IPS-18c (cell line): ENCODE measurements around the gene CORO2B.
A peak's percentile ranks its signal among the peaks of the same experiment; 100 is the strongest.

ENCODE experiments used
- H3K4me3 ChIP-seq: 2 replicates; pipeline ENCODE4 v1.7.0; 2013; ENCODE audit warnings: low read depth, mild to moderate bottlenecking, low read length, moderate library complexity; ENCODE audit not compliant: insufficient read depth
- H3K9me3 ChIP-seq: one replicate; pipeline ENCODE4 v1.6.1; 2013; ENCODE audit warnings: mild to moderate bottlenecking, low read length, moderate library complexity; ENCODE audit not compliant: control insufficient read depth, insufficient read depth

The CORO2B gene

DNA sequence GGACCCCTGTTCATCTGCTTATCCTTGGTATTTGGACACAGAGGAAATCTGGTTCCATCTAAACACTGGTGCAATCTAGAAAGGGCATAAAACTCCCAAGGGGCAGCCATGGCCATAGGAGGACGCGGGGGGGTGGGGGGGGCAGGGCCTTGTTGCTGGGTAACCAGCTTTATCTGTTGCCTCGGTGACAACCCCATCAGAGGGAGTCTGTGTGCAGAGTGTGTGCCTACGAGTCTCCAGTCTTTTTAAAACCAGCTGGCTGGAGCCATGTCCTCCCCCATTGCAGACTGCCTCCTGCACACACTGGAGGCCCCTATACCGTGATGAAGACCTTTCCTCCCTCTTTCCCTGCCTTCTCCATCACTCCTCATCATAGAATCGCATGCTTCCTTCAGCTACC is 26.4 kb upstream of the CORO2B start:
- Histone ChIP-seq H3K4me3 (no peak overlapping the region), H3K9me3 (no peaks in the 10 kb centered on the region)

DNA sequence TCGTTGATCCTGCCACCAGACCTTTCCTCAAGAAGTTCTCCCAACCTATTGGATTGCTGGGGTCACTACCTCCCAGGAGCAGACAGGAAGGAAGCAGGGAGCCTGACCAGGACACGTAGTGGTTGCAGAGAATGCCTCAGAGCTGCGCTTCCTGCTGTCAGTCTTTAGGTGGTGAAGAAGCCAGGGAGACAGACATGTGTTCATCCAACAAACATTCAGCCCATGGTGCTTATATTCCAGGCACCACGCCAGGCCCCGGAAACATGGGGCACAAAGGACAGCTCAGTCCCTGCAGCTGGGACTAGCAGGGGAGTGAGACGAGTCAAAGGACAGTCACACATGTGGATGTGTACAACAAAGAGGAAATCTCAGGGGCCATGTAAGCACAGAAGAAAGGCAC is 26.0 kb upstream of the CORO2B start:
- H3K9me3 ChIP-seq: no peaks in the 10 kb centered on the region

DNA sequence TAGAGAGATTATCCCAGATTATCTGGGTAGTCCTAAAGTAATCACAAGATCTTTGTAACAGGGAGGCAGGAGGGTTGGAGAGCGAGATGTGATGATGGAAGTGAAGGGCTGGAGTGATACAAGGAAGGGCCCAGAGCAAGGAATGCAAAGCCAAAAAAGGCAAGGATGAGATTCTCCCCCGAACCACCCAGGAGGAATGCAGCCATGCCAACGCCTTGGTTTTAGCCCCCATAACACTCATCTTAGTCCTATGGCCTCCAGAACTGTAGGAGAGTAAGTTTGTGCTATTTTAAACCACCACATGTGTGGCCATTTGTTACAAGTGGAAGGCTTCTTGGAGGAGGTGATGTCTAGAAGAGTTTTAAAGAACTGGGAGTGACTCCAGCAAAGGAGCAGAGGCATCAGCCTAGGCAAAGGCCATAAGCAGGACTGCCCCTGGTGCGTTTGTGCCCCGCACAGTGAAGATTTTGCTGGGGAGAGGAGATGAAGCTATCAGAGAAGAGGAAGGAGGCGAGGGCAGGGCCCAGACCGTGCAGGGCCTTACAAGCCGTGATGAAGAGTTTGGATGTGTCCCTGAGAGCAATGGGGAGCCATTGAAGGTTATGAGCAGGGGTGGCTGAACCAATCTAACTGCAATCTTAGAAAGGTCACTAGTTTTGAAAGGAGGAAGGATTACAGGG is 25.3 kb upstream of the CORO2B start:
- H3K9me3 ChIP-seq: no peaks in the 10 kb centered on the region
- no peak overlapping the region for H3K4me3 ChIP-seq

More for the DNA sequence above, 26.0 kb upstream of the CORO2B start:
- H3K4me3 ChIP-seq: no peak overlapping the region

DNA sequence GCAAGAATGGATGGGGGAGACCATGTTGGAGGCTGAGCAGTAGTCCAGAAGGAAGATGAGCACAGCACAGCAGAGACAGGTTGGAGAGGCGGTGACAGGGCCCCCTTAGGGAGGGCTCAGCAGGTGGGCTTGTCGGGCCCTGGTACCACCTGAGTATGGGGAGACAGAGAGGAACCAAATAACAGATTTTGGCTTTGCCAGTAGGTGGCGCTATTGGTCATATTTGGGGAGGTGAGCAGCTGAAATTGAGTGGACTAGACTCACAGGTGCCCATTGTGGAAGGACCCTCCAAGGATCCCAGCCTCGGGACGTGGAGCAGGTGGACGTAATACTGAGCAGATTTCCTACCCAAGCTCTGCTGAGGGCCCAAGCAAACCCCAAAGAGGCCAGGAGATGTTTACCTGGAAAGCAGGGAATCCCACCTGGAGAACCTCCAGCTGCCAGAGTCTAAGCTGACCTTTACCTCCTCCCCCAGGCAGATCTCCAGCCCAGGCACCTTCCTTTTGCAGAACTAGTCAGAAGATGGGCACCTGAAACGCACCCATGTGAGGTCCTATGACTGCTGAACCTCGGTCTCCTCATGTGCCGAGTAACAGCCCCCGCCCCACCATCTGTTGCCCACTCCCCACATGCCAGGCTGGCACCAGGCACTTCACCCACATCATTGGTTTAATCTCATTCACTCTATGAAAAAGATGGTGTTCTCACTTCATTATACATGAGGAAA is 24.6 kb upstream of the CORO2B start:
- Histone ChIP-seq H3K9me3 (no peaks in the 10 kb centered on the region), H3K4me3 (no peak overlapping the region)

DNA sequence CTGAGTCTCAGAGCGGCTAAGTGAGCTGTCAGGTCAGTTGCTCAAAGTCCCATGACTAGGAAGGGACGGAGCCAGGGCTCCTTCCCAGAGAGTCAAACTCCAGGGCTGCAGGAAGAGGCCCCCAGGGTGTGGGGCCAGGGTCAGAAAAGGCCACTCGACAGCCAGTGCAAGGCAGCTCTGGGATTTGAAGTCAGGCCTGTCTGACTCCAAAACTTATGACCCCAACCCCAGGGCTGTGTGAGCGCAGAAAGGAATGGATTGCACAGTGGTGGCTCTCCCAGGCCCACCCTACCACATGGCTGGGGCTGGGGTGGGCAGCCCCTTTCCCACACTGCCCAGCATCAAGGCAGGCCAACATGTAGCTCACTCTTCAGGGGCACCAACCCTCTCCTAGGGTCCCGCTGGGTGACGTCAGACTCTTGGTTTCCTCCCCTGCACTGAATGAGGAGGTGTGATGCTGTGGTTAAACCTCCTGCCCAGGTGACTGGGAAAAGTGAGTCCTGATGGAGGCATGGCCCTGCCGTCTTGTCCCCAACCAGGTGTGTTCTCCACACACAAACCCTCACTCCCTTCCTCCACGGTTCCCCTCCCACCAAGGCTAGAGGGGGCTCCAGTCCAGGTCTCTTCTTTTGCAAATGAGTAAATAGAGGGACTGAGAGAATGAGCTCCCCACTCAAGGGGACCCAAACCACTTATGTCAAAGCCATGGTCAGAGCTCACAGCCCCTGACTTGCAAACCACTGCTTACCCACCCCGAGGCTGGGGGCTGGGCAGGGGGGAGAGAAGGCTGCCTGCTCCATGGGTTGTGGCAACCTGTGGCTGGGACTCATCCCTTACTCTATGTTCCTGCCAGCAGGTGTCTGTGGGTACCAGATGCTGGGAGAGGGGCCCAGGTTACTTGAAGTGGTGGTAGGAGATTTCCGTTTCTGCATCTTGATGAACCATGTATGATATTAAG is 23.8 kb upstream of the CORO2B start:
- Histone ChIP-seq H3K4me3 (no peak overlapping the region), H3K9me3 (no peaks in the 10 kb centered on the region)

DNA sequence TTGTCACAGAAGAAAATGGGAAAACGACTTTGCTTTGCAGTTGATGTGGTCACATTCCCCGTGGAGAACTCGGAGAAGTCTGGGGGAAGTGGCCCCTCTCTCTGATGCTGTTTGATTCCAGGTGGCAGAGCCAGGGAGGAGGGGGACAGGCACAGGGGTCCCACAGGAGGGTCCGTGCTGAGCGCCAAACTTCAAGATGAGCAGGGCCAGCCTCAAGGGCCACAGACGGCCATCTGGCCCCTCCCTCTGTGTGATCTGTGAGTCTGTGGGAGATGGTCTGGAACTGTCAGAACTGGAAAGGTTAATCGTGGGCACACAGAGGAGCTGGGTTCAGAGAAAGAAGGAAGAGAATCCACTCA is 23.1 kb upstream of the CORO2B start:
- H3K9me3 ChIP-seq: no peaks in the 10 kb centered on the region
- no peak overlapping the region for H3K4me3 ChIP-seq

DNA sequence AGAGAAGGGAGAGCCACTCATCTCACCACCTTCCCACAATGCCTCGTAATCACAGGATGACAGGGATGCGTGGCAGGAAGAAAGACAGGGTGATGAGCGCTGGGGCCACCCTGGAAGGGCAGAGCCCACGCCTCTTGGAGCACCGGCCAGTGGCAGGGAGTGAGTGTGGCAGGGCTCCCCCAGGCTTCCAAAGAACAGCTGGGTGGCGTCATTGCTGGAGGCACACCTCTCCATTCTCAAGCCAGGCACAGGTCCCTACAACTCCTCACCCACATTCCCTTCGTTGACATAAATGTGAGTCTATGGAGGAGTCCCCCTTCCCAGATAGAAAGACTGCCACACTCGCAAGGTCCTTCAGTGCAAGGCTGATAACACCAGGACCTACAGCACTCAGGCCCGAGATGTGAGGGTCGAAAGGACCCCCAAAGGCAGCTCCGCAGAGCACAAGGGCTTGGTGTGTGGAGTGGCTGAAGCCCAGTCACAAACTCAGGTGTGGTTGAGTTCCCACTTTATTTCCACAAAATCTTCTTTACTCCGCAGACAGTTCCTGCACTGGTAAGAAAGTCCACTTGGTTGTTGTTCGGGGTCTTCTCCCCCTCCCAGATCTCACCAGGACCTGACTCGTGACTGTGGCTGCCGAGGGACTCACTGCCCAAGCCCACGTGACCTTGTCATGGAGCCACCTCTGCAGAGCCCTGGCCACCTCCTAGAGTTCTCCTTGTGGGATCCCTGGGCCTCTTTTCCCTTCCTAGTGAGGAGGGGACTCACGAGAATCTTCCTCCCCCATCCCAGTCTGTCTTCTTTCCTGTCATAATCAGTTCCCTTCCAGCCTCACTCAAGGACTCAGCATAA is 22.4 kb upstream of the CORO2B start:
- no peak overlapping the region for H3K4me3 ChIP-seq
- no peaks in the 10 kb centered on the region for H3K9me3 ChIP-seq

DNA sequence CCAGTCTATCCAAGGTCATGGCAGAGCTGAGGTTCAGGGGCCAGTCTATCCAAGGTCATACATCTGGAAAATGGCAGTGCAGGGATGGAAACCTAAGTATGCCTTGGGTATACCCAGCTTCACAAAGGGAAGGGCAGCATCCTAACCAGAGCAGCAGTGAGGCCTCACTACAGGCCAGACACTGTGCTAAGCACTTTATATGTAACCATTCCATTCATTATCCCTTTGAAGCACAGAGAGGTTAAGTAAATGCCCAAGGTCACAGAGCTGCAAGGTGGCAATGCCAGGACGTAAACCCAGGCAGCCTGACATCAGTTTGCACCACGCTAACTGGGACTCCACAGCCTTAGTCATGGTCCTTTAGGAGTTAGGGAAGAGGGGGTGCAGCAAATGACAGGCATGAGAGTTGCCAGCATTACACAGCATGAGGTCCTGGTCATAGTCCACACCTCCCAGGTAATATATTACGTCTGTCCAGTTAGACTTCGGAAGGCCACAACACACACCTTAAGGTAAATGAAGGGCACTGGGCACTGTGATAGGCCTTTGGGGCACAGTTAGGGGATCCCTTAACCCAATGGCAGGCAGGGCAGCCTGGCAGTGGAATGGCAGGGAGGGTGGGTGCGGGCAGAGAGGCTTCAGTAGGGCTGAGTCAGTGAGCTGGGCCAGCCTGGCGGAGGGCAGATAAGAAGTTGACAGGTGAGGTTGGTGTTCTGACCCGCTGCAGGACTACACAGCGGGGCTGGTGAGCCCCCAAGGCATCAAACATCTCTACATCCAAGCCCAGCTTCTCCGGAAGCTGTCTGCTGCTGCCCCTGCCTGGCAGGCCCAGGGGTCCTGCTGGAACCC is 21.1 kb upstream of the CORO2B start:
- no peak overlapping the region for H3K4me3 ChIP-seq
- no peaks in the 10 kb centered on the region for H3K9me3 ChIP-seq

DNA sequence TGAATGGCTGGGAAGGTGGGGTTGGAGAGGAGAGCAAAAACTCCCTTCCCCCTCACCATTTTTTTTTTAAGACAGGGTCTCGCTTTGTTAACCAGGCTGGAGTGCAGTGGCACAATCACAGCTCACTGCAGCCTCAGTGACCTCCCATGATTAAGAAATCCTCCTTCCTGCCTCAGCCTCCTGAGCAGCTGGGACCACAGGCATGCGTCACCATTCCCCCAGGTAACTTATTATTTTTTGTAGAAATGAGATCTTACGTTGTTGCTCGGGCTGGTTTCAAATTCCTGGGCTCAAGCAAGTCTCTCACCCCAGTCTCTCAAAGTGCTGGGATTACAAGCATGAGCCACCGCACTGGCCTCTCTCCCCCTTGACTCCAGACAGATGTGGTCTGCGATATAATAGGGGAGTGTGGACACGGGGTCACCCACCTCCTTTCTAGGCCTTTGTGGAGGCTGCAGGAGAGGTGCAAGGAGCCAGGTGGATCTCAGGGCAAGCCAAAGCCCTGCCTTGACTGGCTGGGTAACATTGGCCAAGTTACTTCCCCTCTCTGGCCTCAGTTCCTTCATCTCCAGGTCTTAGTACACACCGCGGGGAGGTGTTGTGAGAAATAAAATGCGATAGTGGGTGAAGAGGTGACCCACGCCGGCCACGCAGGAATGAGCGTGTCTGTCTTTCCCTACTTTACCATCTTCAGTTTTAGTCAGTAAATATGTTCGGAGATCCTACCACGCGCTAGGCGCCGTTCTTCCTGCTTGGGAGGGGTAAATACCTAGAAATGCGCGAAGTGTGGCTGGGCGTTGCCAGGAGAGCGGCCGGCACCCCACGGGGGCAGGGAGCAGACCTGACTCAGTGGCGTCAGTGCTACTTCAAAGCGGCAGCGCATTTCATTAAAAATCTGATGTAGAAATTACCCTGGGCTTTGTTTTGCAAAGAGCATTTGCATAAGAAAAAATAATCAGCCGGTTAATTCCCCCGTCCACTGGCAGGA is 20.2 kb upstream of the CORO2B start:
- Histone ChIP-seq H3K9me3 (no peaks in the 10 kb centered on the region), H3K4me3 (peak overlapping the region; percentile 57)

DNA sequence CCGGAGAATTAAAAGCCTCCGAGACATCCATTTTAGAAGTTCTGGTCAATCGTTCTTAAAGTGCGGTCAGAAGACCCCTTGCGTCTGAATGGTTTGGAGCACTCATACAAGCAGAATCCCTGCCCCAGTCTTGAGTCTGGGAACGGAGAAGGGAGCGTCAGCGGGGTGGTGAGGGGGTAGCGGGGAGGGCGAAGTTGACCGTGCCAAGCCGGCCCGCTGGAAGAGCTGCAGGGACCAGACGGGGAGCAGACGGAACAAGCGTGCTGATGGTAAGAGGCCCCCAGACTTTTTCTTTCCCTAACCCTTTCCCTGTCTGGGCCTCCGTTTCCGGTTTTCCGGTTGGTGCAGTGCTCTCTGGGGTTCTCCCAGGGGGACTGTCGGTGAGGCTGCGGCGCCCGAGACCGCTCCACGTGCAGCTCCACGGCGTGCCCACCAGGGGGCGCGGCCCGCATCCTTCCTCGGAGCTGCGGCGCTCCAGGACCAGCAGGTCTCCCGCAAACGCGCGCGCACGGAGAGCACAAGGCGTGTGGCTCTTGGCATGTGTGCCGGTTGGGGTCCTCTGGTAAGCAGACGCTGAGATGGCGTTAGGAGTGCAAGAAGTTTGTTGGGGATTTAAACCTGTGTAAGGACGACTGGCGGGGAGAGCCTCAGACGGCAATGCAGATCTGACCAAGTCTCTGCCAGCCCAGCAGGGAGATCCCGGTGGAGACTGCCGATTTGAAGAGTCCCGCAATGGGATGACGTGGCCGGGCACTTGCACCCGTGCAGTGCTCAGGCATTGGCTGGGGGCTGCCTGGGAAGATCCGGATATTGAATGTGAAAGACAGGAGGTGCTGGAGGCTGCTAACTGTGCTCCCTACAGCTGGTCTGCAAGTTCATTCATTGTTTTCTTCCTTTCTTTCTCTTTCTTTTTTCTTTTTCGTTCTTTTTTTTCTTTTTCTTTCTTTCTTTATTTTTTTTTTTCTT is 19.2 kb upstream of the CORO2B start:
- H3K4me3 ChIP-seq: peak overlapping the region; percentile 57
- H3K9me3 ChIP-seq: no peaks in the 10 kb centered on the region

DNA sequence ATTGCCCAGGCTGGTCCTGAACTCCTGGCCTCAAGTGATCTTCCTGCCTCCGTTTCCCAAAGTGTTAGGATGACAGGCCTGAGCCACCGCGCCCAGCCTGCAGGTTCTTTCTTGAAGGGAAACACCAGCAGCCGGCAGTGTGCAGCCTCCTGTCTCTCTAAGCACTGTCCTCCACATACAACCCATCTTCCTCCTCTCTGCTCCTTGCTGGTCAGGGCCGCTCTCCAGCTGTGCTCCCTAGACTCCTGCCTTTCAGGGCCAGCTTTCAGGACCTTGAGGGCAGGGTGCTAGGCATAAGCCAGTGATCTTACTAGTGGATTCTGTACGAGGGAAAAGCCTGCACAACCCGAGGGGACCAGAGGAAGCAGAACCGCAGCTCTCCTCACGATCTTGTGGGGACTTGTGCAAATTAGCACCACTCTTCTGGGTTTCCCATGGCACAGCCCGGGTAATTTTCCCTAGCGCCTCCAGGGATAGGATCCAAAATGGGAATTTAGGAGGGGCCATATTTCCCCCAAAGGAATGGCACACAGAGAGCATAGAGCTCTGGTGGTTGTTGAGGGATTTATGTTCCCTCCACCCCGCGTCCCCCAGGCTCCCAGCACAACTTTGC is 18.2 kb upstream of the CORO2B start:
- no peak overlapping the region for H3K4me3 ChIP-seq
- no peaks in the 10 kb centered on the region for H3K9me3 ChIP-seq

DNA sequence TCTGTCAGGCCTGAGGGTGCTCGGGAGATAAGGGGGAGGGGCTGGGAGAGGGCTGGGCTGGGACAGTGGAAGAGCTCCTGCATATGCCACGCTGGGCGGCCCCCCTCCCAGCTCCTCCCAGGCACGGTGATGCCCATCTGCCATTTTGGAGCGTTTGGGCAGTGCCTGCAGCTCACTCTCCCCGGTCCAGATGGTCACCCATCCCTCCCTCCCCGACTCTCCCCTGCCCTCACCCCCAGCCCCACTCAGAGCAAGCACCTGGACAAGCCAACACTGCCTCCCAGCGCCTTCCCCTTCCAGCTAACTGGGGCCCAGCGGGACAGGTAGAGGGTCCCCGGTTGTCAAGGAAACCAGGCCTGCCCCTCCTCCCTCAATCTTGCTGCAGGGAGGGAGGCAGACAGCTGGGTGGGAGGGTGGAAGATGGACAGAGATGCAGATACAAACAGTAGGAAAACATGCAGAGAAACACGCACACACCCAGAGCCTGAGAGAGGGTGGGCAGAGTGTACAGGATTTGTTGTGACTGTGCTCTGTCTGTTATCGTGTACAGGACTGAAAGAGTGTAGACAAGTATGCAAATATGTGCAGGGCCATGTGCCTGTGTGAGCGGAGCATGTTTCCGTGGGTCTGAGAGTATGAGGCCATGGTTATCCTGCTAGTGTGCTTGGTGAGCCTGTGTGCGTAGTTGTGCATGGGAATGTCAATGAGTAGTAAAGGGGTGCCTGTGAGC is 17.5 kb upstream of the CORO2B start:
- H3K9me3 ChIP-seq: no peaks in the 10 kb centered on the region
- no peak overlapping the region for H3K4me3 ChIP-seq

DNA sequence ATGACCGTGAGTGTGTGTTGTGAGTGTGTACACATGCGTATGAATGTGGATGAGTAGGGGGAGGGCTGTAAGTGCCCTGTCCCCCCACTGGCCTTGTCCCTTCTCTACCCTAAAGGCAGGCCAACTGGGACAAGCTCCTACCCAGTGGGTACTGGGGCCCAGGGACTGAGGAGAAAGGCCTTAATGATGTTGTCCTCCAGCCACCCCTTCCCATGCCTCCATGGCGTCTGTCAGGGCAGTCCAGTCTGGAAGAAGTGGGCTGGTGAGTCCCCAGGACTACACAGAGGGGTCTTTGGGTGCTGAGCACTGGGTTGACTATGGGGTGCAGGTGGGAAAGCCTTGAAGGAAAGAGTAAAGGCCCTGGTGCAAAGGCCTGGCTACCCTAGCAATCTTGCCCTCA is 16.9 kb upstream of the CORO2B start:
- no peak overlapping the region for H3K4me3 ChIP-seq
- H3K9me3 ChIP-seq: no peaks in the 10 kb centered on the region
